Epithelial cell of esophagus (primary cell): Measurements from ENCODE around the gene EVI5L.

Experiments
- DNase-seq: peaks from one replicate; pipeline ENCODE4 v3.0.0; 2010; ENCODE audit warnings: low read depth
- H3K4me3 ChIP-seq: 2 replicates; pipeline ENCODE4 v1.5.1; 2011; ENCODE audit warnings: mild to moderate bottlenecking, low read length, control low read depth
- CTCF ChIP-seq: IDR thresholded peaks from 2 replicates; pipeline ENCODE4 v1.5.1; 2011; ENCODE audit warnings: low read depth, mild to moderate bottlenecking, low read length, control low read depth, inconsistent platforms; ENCODE audit not compliant: insufficient read depth; ENCODE audit errors: missing control alignments

EVI5L gene

DNA sequence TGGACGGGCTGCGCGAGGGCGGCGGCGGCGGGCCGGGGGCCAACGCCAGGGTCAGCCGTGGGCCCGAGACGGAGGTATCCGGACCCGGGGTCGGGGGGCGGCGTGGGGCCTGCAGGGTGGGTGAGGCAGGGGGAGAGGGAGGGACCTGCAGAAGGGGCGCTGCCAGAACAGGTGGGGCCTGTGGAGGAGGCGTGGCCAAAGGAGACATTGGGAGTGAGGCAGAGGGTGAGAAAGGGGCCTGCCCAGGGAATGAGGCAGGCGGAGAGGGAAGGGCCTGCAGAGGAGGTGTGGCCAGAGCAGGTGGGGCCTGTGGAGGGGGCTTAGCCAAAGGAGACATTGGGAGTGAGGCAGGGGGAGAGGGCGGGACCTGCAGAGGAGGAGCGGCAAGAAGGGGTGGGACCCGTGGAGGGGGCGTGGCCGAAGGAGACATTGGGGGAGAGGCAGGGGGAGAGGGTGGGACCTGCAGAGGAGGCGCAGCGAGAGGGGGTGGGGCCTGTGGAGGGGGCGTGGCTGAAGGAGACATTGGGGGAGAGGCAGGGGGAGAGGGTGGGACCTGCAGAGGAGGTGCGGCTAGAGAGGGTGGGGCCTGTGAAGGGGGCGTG is 40.0 kb downstream of the EVI5L start:
- no peak for TF ChIP-seq CTCF
- H3K4me3 ChIP-seq = peak overlapping the region; percentile 10
- DNase-seq = peak; percentile 59

DNA sequence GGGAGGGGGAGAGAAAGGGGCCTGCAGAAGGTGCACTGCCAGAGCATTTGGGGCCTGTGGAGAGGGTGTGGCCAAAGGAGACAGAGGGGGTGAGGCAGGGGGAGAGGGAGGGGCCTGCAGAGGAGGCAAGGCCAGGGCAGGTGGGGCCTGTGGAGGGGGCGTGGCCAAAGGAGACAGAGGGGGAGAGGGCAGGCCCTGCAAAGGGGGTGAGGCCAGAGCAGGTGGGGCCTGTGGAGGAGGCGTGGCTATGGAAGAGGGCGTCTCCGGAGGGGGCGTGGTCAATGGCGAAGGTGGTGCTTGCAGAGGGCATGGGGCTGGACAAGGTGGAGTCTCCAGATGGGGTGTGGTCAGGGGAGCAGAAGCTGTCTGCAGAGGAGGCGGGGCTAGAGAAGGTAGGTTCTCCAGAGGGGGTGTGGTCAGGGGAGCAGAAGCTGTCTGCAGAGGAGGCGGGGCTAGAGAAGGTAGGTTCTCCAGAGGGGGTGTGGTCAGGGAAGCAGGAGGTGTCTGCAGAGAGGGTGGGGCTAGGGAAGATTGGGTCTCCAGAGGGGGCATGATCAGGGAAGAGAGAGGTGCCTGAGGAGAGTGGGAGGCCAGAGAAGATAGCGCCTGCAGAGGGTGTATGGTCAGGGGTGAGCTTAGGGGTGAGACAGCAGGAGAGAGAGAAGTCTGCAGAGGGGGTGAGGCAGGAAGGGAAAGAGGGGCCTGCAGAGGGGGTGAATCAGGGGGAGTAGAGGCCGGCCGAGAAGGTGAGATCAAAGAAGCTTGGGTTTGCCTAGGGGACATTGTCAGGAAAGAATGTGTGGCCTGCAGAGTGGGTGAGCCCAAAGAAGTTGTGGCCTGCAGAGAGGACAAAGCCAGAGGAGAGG is 40.8 kb downstream of the EVI5L start:
- DNase-seq = peak; percentile 76
- TF ChIP-seq CTCF = no peak
- H3K4me3 ChIP-seq = no peak overlapping the region

DNA sequence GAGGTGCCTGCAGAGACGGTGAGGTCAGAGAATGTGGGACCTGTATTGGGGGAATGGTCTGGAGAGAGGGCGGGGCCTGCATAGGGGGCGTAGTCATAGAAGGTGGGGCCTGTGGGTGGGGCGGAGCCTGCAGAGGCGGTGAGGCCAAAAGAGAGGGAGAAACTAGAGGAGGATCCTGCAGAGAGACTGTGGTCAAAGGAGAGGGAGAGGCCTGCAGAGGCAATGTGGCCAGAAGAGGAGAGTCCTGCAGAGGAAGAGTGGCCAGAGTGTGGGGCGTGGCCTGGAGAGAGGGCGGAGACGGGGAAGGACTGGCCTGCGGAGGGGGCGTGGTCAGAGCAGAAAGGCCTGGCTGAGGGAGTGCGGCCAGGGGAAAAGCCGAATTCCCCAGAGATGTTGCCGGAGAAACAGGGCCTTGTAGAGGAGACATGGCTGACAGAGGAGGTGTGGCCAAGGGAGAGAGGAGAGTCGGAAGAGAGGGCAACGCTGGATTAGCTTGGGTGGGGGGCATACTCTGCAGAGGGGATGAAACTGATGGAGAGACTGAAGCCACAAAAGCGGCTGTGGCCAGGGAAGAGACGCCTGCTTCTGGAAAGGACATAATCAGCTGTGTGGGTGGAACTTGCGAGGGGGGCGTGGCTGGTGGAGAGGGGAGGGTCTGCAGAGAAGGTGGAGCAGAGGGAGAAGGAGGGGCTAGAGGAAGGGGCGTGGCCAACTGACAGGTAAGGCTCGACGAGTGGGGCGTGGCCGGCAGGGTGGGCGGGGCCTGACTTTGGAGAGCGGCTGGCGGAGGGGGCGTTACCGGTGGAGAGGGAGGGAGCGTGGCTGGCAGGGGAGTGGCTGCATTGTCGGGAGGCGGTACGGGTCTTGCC is 41.7 kb downstream of the EVI5L start:
- DNase-seq = peak; percentile 97
- peak overlapping the region; percentile 34 for H3K4me3 ChIP-seq
- TF ChIP-seq CTCF = no peak

DNA sequence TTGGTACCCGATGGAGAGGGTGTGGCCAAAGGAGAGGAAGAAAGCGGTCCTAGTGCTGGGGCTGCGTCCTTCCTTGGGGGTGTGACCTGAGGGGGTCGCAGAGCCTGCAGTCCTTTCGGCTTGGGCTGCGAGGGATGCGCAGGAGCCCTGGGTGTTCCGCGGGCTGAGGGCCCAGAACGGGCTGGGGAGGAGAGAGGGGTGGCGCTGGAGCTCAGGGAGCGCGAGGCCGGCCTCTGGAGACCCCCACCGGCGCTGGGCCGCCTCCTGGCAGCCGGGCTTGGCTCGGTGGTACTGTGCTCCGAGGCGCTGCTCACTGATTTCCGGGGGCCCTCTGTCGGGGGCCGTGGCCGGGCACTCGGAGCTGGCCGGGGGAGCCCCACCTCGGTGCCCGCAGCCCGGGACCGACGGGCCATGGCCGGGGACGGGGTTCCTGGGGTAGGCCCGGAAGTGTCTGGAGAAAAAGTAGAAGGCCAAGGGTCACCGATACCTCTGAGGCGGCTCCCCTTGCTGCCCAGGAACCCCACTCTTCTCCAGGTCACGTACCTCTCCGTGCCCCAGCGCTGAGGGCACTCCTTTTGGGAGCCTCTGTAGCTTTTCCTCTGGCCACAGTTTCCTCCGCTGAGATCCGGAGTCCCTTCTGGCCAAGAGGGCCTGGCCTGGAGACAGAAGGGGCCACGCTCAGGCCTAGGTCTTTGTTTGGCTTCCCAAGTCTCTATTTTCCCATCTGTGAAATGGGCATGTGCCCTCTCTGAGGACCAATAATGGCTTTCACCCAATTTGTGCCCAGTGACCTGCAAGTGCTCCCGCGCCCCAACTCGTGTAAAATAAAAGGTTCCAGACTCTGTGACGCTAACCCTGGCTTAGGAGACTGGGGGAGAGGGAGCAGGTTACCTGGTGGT is 42.5 kb downstream of the EVI5L start:
- no peak for DNase-seq
- no peak for TF ChIP-seq CTCF
- no peak overlapping the region for H3K4me3 ChIP-seq

GRCh38 chr19:7873304-7874075 is 43.5 kb downstream of the EVI5L start:
- DNase-seq = no peak
- no peak overlapping the region for H3K4me3 ChIP-seq
- TF ChIP-seq CTCF = no peak
